ACC112 (cell line): ENCODE data around the gene SNORC.

Experiments used
- H2AFZ ChIP-seq: fragments of 200-600 bp; sonication (generic); one replicate; pipeline ENCODE4 v1.6.0; 2017; ENCODE audit warnings: antibody characterized with exemption, low read length; ENCODE audit not compliant: unreplicated experiment
- H3K27ac ChIP-seq: fragments of 200-600 bp; sonication (generic); 2 replicates; pipeline ENCODE4 v1.5.1; 2014; ENCODE audit warnings: low read depth, mild to moderate bottlenecking, antibody characterized with exemption, low read length, moderate library complexity
- H3K27me3 ChIP-seq: fragments of 200-600 bp; sonication (generic); 2 replicates; pipeline ENCODE4 v1.6.1; 2014; ENCODE audit warnings: mild to moderate bottlenecking, antibody characterized with exemption, low read length, moderate library complexity, mixed read lengths; ENCODE audit not compliant: insufficient read depth
- H3K36me3 ChIP-seq: fragments of 200-600 bp; sonication (generic); 2 replicates; pipeline ENCODE4 v1.6.1; 2016; ENCODE audit warnings: mild to moderate bottlenecking, antibody characterized with exemption, low read length, moderate library complexity, mixed read lengths; ENCODE audit not compliant: insufficient read depth
- H3K4me1 ChIP-seq: fragments of 200-600 bp; sonication (generic); one replicate; pipeline ENCODE4 v1.6.1; 2016; ENCODE audit warnings: low read length, mixed read lengths; ENCODE audit not compliant: insufficient read depth, unreplicated experiment, control insufficient read depth
- H3K4me3 ChIP-seq: fragments of 200-600 bp; sonication (generic); 2 replicates; pipeline ENCODE4 v1.5.1; 2014; ENCODE audit warnings: mild to moderate bottlenecking, low read depth, low read length
- H3K79me2 ChIP-seq: fragments of 200-600 bp; sonication (generic); one replicate; pipeline ENCODE4 v1.6.0; 2016; ENCODE audit warnings: low read length; ENCODE audit not compliant: control insufficient read depth, unreplicated experiment, insufficient read depth

Gene SNORC

DNA sequence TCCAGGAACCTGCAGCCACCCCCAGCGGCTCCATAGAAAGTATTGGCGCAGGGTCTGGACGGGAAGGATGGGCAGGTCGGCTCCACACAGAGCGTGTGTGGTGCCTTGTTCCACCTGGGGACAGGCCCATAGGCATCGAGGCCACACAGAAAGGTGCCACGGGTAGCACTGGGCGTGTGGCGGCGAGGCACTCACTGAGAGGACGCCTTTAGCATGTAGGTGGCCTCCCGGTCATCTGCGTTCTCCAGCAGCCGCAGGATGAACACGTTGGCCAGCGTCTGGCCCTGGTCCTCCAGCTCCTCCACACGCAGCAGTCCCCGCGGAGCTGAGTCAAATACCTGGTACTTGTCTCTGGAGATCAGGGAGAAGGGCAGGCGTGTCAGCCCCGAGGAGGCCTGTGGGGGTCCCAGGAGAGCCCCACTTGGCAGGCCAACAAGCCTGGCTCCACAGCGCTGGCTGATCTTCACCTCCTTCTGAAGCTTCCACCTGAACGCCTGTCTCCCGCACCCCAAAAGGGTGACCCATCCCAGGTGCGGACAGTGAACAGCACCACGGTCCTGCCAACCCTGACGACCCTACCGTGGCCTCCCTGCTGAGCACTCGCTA, 13.2 kb downstream of the SNORC start:
- H3K4me1 ChIP-seq = no peaks in the 10 kb centered on the region
- no peak overlapping the region for H3K27ac ChIP-seq
- no peaks in the 10 kb centered on the region for H3K79me2 ChIP-seq
- H3K36me3 ChIP-seq = no peaks in the 10 kb centered on the region
- no peaks in the 10 kb centered on the region for H3K27me3 ChIP-seq
- no peak overlapping the region for H2AFZ ChIP-seq
- no peak overlapping the region for H3K4me3 ChIP-seq

GRCh38 chr2:232884001-232884421, 13.9 kb downstream of the SNORC start:
- Histone ChIP-seq H3K4me3 (no peak overlapping the region), H2AFZ (no peak overlapping the region), H3K36me3 (no peaks in the 10 kb centered on the region), H3K79me2 (no peaks in the 10 kb centered on the region), H3K27me3 (no peaks in the 10 kb centered on the region), H3K27ac (no peak overlapping the region), H3K4me1 (no peaks in the 10 kb centered on the region)

DNA sequence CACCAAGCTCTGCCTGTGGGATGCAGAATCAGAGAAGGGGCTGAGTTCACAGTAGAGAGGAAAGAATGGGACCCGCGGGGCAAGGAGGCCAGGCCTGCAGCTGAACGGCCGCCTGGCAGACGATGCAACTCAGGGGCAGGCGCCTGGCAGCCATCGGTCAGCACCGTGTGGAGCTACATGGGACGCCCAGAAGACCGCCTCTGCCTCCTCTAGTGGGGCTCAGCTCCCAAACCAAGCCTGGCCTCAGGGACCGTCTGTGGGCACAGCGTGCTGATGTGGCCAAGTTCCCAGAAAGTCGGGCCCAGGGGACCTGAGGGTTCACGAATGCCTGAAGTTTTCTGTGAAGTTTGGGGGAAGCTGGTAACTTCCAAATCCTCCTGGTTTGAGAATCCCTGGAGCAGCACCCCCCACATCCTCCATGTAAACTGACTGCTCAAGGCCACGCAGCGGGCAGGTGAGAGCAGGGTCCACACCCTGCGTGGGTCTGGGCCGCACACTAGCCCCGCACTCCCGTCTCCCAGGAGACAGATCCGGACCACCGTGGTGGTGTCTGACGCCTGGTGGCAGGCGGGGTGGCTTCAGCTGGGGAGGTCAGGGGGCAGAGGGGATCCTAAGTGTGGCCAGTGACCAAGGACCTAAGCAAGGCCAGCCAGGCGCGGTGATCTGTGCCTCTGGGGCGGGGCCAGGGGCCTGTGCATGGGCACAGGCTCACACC, 14.6 kb downstream of the SNORC start:
- Histone ChIP-seq H2AFZ (no peak overlapping the region), H3K79me2 (no peaks in the 10 kb centered on the region)

GRCh38 chr2:232885264-232885961, 15.3 kb downstream of the SNORC start:
- Histone ChIP-seq H3K4me3 (no peak overlapping the region), H3K27ac (no peak overlapping the region), H2AFZ (no peak overlapping the region), H3K79me2 (no peaks in the 10 kb centered on the region), H3K36me3 (no peaks in the 10 kb centered on the region), H3K27me3 (no peaks in the 10 kb centered on the region), H3K4me1 (peaks cover under 1% of the 10 kb centered on the region)

More for the DNA sequence above, 14.6 kb downstream of the SNORC start:
- Histone ChIP-seq H3K4me1 (no peaks in the 10 kb centered on the region), H3K4me3 (no peak overlapping the region), H3K36me3 (no peaks in the 10 kb centered on the region), H3K27me3 (no peaks in the 10 kb centered on the region), H3K27ac (no peak overlapping the region)

DNA sequence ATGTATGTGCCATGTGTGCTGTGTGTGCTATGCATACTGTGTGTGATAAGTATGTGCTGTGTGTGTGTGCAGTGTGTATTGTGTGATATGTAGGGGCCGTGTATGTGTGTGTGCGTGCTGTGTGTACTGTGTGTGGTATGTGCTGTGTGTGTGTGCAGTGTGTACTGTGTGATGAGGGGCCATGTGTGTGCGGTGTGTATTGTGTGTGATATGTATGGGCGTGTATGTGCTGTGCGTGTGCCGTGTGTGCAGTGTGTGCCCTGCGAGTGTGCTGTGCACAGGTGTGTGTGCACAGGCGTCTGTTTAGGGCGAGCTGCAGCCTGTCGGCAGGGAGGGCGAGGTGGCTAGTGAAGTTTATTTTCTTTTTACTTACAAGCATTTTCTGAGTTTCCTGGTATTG, 16.1 kb downstream of the SNORC start:
- Histone ChIP-seq H3K27me3 (no peaks in the 10 kb centered on the region), H3K4me3 (no peak overlapping the region), H3K79me2 (no peaks in the 10 kb centered on the region), H3K36me3 (no peaks in the 10 kb centered on the region), H3K27ac (no peak overlapping the region), H3K4me1 (peaks cover 8% of the 10 kb centered on the region), H2AFZ (no peak overlapping the region)

- H3K27me3 ChIP-seq = no peaks in the 10 kb centered on the region
- H3K79me2 ChIP-seq = no peaks in the 10 kb centered on the region
- no peak overlapping the region for H3K27ac ChIP-seq
- H3K4me3 ChIP-seq = no peak overlapping the region
- no peak overlapping the region for H2AFZ ChIP-seq
- no peaks in the 10 kb centered on the region for H3K36me3 ChIP-seq
- peaks cover 12% of the 10 kb centered on the region for H3K4me1 ChIP-seq
These were observed 16.6 kb downstream of the SNORC start for GRCh38 chr2:232886632-232887031.

DNA sequence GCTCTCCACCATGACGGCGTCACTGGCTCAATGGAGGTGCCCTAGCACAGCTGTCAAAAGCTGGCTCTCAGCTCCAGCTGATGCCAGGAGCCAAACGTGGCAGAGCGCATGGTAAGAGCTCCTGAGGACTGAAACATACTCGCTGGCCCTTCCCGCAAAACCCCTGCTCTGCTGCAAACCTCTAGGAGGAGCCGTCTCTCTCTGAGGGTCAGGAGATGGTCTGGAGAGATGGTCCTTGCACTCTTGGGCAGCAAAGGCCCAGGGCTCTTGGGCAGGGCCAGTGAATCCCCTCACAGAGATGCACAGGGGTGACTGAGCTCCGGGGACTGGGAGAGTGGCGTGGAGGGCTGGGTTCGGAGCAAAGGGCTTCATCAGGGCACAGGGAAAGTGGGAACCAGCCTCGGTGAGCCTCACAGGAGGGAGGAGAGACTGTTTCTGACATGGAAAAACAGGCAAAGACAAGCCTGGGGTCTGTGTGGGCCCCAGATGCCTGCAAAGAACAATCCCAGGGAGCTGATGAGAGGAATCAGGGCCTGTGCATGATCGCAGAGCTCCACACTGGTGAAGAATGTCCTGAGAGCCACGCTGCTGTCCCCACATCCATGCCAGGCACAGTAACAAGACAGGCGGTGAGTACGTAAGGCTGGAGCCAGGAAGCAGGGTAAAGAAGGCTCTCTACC, 17.2 kb downstream of the SNORC start:
- Histone ChIP-seq H3K27ac (no peak overlapping the region), H2AFZ (no peak overlapping the region), H3K4me3 (no peak overlapping the region), H3K4me1 (peaks cover 15% of the 10 kb centered on the region), H3K79me2 (no peaks in the 10 kb centered on the region), H3K36me3 (no peaks in the 10 kb centered on the region), H3K27me3 (no peaks in the 10 kb centered on the region)

- Histone ChIP-seq H3K36me3 (no peaks in the 10 kb centered on the region), H3K27ac (no peak overlapping the region), H2AFZ (no peak overlapping the region), H3K79me2 (no peaks in the 10 kb centered on the region), H3K27me3 (no peaks in the 10 kb centered on the region), H3K4me1 (peaks cover 15% of the 10 kb centered on the region), H3K4me3 (no peak overlapping the region)
These were observed 18.2 kb downstream of the SNORC start for GRCh38 chr2:232888099-232888836.

- peaks cover 15% of the 10 kb centered on the region for H3K4me1 ChIP-seq
- no peak overlapping the region for H3K4me3 ChIP-seq
- H3K79me2 ChIP-seq = no peaks in the 10 kb centered on the region
- H3K36me3 ChIP-seq = no peaks in the 10 kb centered on the region
- H3K27me3 ChIP-seq = no peaks in the 10 kb centered on the region
- no peak overlapping the region for H2AFZ ChIP-seq
- no peak overlapping the region for H3K27ac ChIP-seq
These were observed 18.9 kb downstream of the SNORC start for GRCh38 chr2:232888839-232889529.
